Suprapubic skin (tissue), 4 donors: ENCODE data around the gene ARHGAP1. TPM values are rescaled to one million over a fixed set of nuclear protein-coding genes. Genes with fewer than 3 reads are reported as not detected.
"Not testable (repeated sequence)": the region's sequence is repeated elsewhere in the genome, so short reads cannot be mapped to it uniquely, and the experiment has no call there.

ENCODE experiments used
- DNase-seq, 2 donors: peaks; one replicate each; pipeline ENCODE4 v3.0.0-alpha.2; 2019; ENCODE audit warnings: low spot score in 2 of 2
- H3K27ac ChIP-seq: fragments of 200-600 bp; sonication (generic); one replicate; pipeline ENCODE4 v1.5.1; 2019
- H3K27me3 ChIP-seq: fragments of 200-600 bp; sonication (generic); one replicate; pipeline ENCODE4 v1.5.1; 2019
- H3K36me3 ChIP-seq: fragments of 200-600 bp; sonication (generic); one replicate; pipeline ENCODE4 v1.5.1; 2019
- H3K4me1 ChIP-seq: fragments of 200-600 bp; sonication (generic); one replicate; pipeline ENCODE4 v1.5.1; 2019
- H3K4me3 ChIP-seq: fragments of 200-600 bp; sonication (generic); one replicate; pipeline ENCODE4 v1.5.1; 2019; ENCODE audit warnings: mild to moderate bottlenecking
- H3K9me3 ChIP-seq: fragments of 200-600 bp; sonication (generic); one replicate; pipeline ENCODE4 v1.5.1; 2019
- EP300 ChIP-seq: sonication (generic); formaldehyde crosslinking; IDR thresholded peaks from one replicate; pipeline ENCODE4 v1.6.1; 2017; ENCODE audit warnings: antibody characterized with exemption
- POLR2A ChIP-seq, 2 donors: fragments of 450-650 bp; IDR thresholded peaks; one replicate each; pipeline ENCODE4 v1.6.1; 2017; ENCODE audit warnings: antibody characterized with exemption in 2 of 2, mild to moderate bottlenecking in 2 of 2, moderate library complexity in 2 of 2
- POLR2AphosphoS5 ChIP-seq, 3 donors: sonication (generic); formaldehyde crosslinking; IDR thresholded peaks; one replicate each; pipeline ENCODE4 v1.6.1; 2017; ENCODE audit warnings: antibody characterized with exemption in 3 of 3
- WGBS: methylation state at CpG from one replicate; pipeline ENCODE4 v1.1.5; 2018; 5-methylcytosine and 5-hydroxymethylcytosine counted together
- total RNA-seq, 4 donors: library from RNA; depleted of rRNA; stranded (reverse); fragments of >200 nt; gene quantifications; one replicate each; pipeline ENCODE4 v1.1.0, GENCODE V29; 2016
- TF ChIP-seq, protein P1 (sequence below), 2 donors: fragments of 200-600 bp in 1 of 2; fragments of 450-650 bp in 1 of 2; sonication (generic) in 1 of 2; IDR thresholded peaks; one replicate each; pipeline ENCODE4 v1.5.1; 2016 to 2019; ENCODE audit warnings: antibody characterized with exemption in 2 of 2, mild to moderate bottlenecking in 1 of 2, moderate library complexity in 1 of 2

ARHGAP1 gene
- total RNA-seq, 4 donors from 2014 or later = 53.7 to 72.5 (median 68.5) TPM

DNA sequence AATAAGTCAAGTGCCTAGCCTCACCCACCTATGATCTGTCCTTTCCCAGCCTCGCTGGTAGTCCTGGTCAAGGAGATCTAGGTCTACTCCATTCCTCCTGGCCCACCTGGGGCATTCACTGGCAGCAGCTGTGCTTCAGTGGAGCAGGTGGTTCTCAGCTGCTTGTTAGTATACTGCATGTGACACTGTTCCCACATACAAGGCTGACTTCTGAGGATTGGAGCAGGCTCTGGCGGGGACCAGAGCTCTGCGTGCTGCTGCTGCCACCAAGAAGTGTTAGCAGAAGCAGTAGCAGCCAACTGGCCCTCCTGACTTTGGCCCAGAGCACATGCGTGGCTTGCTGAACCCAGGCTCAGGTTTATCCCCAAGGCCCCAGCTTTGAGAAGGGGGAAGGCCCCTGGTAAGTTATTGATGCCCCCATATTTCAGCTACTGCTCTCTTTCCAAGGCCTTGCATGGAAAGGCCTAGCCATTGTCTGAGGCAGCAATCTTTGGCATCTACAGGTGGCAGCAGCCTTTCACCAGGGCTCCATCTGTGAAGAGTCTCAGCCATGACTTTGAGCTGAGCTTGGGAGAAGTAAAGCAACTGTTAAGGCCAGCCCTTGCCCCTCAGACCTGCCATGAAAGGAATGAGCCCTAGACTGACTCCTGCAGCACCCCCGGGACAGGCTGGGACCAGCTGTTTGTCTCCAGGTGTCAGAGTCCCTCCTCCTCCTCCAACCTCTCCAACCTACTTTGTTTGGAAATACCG is 26.5 kb downstream of the ARHGAP1 start:
- peaks cover 41% of the 10 kb centered on the region for H3K4me1 ChIP-seq
- H3K27ac ChIP-seq = peak overlapping the region; percentile 87
- no peaks in the 10 kb centered on the region for H3K9me3 ChIP-seq
- 72% methylated on average over 6 of the region's 6 CpGs for WGBS
- no peak for TF ChIP-seq POLR2A (IDR thresholded peaks at IDR 0.05)
- TF ChIP-seq, protein P1, sequence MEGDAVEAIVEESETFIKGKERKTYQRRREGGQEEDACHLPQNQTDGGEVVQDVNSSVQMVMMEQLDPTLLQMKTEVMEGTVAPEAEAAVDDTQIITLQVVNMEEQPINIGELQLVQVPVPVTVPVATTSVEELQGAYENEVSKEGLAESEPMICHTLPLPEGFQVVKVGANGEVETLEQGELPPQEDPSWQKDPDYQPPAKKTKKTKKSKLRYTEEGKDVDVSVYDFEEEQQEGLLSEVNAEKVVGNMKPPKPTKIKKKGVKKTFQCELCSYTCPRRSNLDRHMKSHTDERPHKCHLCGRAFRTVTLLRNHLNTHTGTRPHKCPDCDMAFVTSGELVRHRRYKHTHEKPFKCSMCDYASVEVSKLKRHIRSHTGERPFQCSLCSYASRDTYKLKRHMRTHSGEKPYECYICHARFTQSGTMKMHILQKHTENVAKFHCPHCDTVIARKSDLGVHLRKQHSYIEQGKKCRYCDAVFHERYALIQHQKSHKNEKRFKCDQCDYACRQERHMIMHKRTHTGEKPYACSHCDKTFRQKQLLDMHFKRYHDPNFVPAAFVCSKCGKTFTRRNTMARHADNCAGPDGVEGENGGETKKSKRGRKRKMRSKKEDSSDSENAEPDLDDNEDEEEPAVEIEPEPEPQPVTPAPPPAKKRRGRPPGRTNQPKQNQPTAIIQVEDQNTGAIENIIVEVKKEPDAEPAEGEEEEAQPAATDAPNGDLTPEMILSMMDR (IDR thresholded peaks at IDR 0.05) = no peak
- TF ChIP-seq EP300 = no peak
- TF ChIP-seq POLR2AphosphoS5 (IDR thresholded peaks at IDR 0.05) = no peak
- no peak overlapping the region for H3K4me3 ChIP-seq
- peak in 1 of 2 donors; percentile 66 for DNase-seq
- peaks cover 76% of the 10 kb centered on the region for H3K36me3 ChIP-seq
- H3K27me3 ChIP-seq = no peaks in the 10 kb centered on the region

GRCh38 chr11:46672381-46672839 is 28.0 kb downstream of the ARHGAP1 start:
- 61% methylated on average over 7 of the region's 7 CpGs for WGBS
- Histone ChIP-seq H3K9me3 (no peaks in the 10 kb centered on the region), H3K27ac (no peak overlapping the region), H3K4me1 (peaks cover 42% of the 10 kb centered on the region), H3K4me3 (no peak overlapping the region), H3K27me3 (no peaks in the 10 kb centered on the region), H3K36me3 (peaks cover 76% of the 10 kb centered on the region)
- TF ChIP-seq POLR2AphosphoS5 (IDR thresholded peaks at IDR 0.05) (no peak), POLR2A (IDR thresholded peaks at IDR 0.05) (no peak), EP300 (no peak)
- TF ChIP-seq, protein P1 (IDR thresholded peaks at IDR 0.05) = no peak
- DNase-seq = peak in 1 of 2 donors; percentile 77

GRCh38 chr11:46671958-46672315 is 28.5 kb downstream of the ARHGAP1 start:
- WGBS = 85% methylated on average over 10 of the region's 10 CpGs
- H3K27me3 ChIP-seq = no peaks in the 10 kb centered on the region
- no peaks in the 10 kb centered on the region for H3K9me3 ChIP-seq
- no peak overlapping the region for H3K4me3 ChIP-seq
- DNase-seq = peak; percentile 45 to 59
- H3K4me1 ChIP-seq = peaks cover 42% of the 10 kb centered on the region
- no peak overlapping the region for H3K27ac ChIP-seq
- TF ChIP-seq, protein P1 (IDR thresholded peaks at IDR 0.05) = no peak
- no peak for TF ChIP-seq POLR2AphosphoS5 (IDR thresholded peaks at IDR 0.05)
- H3K36me3 ChIP-seq = peaks cover 76% of the 10 kb centered on the region

DNA sequence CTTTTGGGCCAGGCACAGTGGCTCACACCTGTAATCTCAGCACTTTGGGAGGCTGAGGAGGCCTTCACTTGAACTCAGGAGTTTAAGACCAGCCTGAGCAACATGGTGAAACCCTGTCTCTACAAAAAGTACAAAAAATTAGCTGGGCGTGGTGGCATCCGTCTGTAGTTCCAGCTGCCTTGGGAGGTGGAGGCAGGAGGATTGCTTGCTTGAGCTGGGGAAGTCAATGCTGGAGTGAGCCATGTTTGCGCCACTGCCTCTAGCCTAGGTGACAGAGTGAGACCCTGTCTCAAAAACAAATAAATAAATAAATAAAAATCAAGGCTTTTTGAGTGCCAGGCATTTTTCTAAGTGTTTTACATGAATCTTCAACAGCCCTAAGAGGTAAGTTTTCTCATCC is 29.9 kb downstream of the ARHGAP1 start:
- not testable (repeated sequence) for H3K27ac ChIP-seq, H3K27me3 ChIP-seq, H3K9me3 ChIP-seq, H3K4me3 ChIP-seq
- Histone ChIP-seq H3K4me1 (peaks cover 33% of the 10 kb centered on the region), H3K36me3 (peaks cover 87% of the 10 kb centered on the region)
- peak in 1 of 2 donors; percentile 43 for DNase-seq
- WGBS = 89% methylated on average over 3 of the region's 3 CpGs

DNA sequence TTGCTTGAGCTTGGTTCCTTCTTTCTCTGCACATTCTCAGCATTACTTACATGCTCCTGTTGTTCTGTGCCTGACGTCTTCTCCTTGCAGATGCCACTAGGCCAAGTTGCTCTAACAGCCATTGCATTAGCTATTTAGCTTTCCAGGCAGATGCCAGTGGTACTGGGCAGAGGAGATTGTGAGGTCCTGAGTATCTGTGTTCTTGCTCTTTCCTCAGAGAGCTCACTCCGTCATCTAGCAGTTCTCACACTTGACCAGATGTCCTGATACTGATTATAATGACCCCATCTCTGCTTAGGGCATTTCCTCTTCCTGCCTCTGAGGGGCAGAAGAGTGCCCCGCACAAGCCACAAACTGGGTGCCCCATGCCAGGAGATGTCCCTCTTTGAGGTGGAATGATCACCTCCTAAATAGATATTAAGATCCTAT is 30.7 kb downstream of the ARHGAP1 start:
- Histone ChIP-seq H3K4me1 (peaks cover 25% of the 10 kb centered on the region), H3K9me3 (no peaks in the 10 kb centered on the region), H3K4me3 (no peak overlapping the region), H3K36me3 (peaks cover 95% of the 10 kb centered on the region), H3K27ac (no peak overlapping the region), H3K27me3 (no peaks in the 10 kb centered on the region)
- peak; percentile 38 to 54 for DNase-seq
- WGBS = 55% methylated on average over 3 of the region's 3 CpGs
- TF ChIP-seq, protein P1 (IDR thresholded peaks at IDR 0.05) = no peak
- TF ChIP-seq POLR2AphosphoS5 (IDR thresholded peaks at IDR 0.05) (no peak), EP300 (no peak), POLR2A (IDR thresholded peaks at IDR 0.05) (no peak)
